Measurements from ENCODE around the gene RIT2.

RIT2 gene

DNA sequence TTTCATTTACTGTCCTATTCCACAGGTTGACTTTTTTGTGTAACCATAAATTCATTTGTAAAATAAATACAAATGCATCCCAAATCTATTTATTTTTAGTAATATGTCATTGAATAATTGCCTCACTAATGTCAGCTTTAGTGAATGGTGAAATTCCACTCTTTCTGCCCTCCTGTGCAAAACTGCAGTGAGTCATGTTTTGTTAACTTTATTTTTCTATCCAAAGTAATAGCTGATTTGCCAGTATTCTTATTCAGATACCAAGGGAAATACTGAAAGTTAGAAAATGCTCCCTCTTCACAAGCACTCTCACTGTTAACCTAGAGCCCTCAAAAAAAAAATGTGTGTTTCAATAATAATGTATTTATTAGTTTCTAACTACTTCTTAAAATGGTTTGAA, 322.8 kb downstream of the RIT2 start:
- Histone ChIP-seq H3K4me1 (ENCODE audit: control insufficient read depth, insufficient read depth, low read depth, low read length) (no peaks in the 10 kb centered on the region), H3K23ac (ENCODE audit: low read length in 2 of 2) (no peak overlapping the region), H4K8ac (ENCODE audit: low read length) (no peak overlapping the region), H2BK15ac (ENCODE audit: low read depth, poor library complexity, severe bottlenecking) (no peak overlapping the region), H2AFZ (ENCODE audit: low read depth, low read length) (no peak overlapping the region), H3K4ac (ENCODE audit: low read depth in 1 of 2, low read length in 2 of 2) (no peak overlapping the region), H3K27me3 (ENCODE audit: control insufficient read depth in 1 of 2, insufficient read depth in 1 of 2, low read length in 2 of 2) (no peaks in the 10 kb centered on the region), H3K18ac (ENCODE audit: low read depth in 1 of 2, low read length in 2 of 2) (no peak overlapping the region), H3K4me2 (ENCODE audit: low read length, poor library complexity, severe bottlenecking) (no peak overlapping the region), H3K9me3 (ENCODE audit: control insufficient read depth, low read length) (no peaks in the 10 kb centered on the region), H2BK5ac (ENCODE audit: low read depth, low read length, poor library complexity, severe bottlenecking) (no peak overlapping the region), H4K91ac (ENCODE audit: low read length) (no peak overlapping the region), H3K27ac (ENCODE audit: low read length, poor library complexity, severe bottlenecking) (no peak overlapping the region), H3K4me3 (ENCODE audit: insufficient read depth in 1 of 2, low read depth in 1 of 2, low read length in 2 of 2) (no peak overlapping the region), H3K79me1 (replicated peaks; ENCODE audit: low read length, poor library complexity, severe bottlenecking) (no peaks in the 10 kb centered on the region), H3K36me3 (ENCODE audit: control insufficient read depth in 1 of 2, insufficient read depth in 2 of 2, low read depth in 1 of 2, low read length in 2 of 2) (no peaks in the 10 kb centered on the region), H2BK120ac (ENCODE audit: low read depth, low read length) (no peak overlapping the region), H3K14ac (ENCODE audit: low read length in 2 of 2) (no peak overlapping the region), H3K9ac (ENCODE audit: low read length) (no peak overlapping the region), H2BK12ac (ENCODE audit: low read length in 2 of 2) (no peak overlapping the region), H2AK5ac (ENCODE audit: low read length, severe bottlenecking) (no peak overlapping the region)
- peak; percentile 18 for DNase-seq

DNA sequence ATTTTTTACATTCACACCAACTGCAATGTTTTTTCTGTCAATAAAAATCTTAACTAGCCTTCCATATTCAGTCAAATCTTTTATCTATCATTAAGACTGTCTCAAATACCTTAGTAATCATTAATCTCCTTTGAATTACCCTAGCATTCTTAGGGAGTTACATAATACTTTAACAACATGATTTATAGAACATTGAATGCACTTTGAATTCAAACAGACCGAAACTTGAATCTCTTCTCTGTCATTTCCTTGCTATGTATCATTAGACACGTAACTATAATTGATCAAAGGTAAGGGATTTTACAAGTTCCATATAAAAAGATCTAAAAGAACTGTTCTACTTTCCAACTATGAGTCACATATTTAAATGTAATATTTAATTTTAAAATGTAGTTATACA, 330.9 kb downstream of the RIT2 start:
- DNase-seq, result no peak
- Histone ChIP-seq H2BK12ac (ENCODE audit: low read length in 2 of 2) (no peak overlapping the region), H3K4me1 (ENCODE audit: control insufficient read depth, insufficient read depth, low read depth, low read length) (no peaks in the 10 kb centered on the region), H3K9me3 (ENCODE audit: control insufficient read depth, low read length) (no peaks in the 10 kb centered on the region), H3K4me2 (ENCODE audit: low read length, poor library complexity, severe bottlenecking) (no peak overlapping the region), H3K4ac (ENCODE audit: low read depth in 1 of 2, low read length in 2 of 2) (no peak overlapping the region), H3K27ac (ENCODE audit: low read length, poor library complexity, severe bottlenecking) (no peak overlapping the region), H3K79me1 (replicated peaks; ENCODE audit: low read length, poor library complexity, severe bottlenecking) (no peaks in the 10 kb centered on the region), H3K14ac (ENCODE audit: low read length in 2 of 2) (no peak overlapping the region), H2BK5ac (ENCODE audit: low read depth, low read length, poor library complexity, severe bottlenecking) (no peak overlapping the region), H3K27me3 (ENCODE audit: control insufficient read depth in 1 of 2, insufficient read depth in 1 of 2, low read length in 2 of 2) (no peaks in the 10 kb centered on the region), H2BK15ac (ENCODE audit: low read depth, poor library complexity, severe bottlenecking) (no peak overlapping the region), H2AK5ac (ENCODE audit: low read length, severe bottlenecking) (no peak overlapping the region), H3K36me3 (ENCODE audit: control insufficient read depth in 1 of 2, insufficient read depth in 2 of 2, low read depth in 1 of 2, low read length in 2 of 2) (no peaks in the 10 kb centered on the region), H2BK120ac (ENCODE audit: low read depth, low read length) (no peak overlapping the region), H3K4me3 (ENCODE audit: insufficient read depth in 1 of 2, low read depth in 1 of 2, low read length in 2 of 2) (no peak overlapping the region), H3K9ac (ENCODE audit: low read length) (no peak overlapping the region), H2AFZ (ENCODE audit: low read depth, low read length) (no peak overlapping the region), H4K91ac (ENCODE audit: low read length) (no peak overlapping the region), H3K18ac (ENCODE audit: low read depth in 1 of 2, low read length in 2 of 2) (no peak overlapping the region), H4K8ac (ENCODE audit: low read length) (no peak overlapping the region), H3K23ac (ENCODE audit: low read length in 2 of 2) (no peak overlapping the region)
- no CpG with 5 or more reads among the region's 2 CpGs for WGBS

DNA sequence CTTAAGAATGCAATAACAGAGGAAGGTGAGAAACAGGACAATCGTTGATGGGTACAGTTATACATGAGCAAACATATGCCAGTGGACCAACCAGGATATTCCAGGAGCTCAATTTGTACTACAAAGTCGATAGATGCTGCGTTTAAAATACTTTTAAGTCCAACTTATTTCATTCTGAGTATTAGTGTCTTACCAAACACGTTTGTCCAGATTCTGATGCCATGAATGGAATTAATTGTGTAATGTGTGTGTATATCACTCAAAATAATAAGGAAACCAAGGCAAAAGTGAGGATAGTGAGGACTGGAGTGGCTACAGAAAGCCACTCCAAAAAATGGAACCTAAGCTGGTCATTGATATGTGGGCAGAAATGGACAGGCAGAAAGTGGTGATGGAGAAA, 332.6 kb downstream of the RIT2 start:
- Histone ChIP-seq H3K27me3 (ENCODE audit: control insufficient read depth in 1 of 2, insufficient read depth in 1 of 2, low read length in 2 of 2) (no peaks in the 10 kb centered on the region), H3K4ac (ENCODE audit: low read depth in 1 of 2, low read length in 2 of 2) (no peak overlapping the region), H2BK120ac (ENCODE audit: low read depth, low read length) (no peak overlapping the region), H2BK15ac (ENCODE audit: low read depth, poor library complexity, severe bottlenecking) (no peak overlapping the region), H2BK12ac (ENCODE audit: low read length in 2 of 2) (no peak overlapping the region), H4K8ac (ENCODE audit: low read length) (no peak overlapping the region), H3K23ac (ENCODE audit: low read length in 2 of 2) (no peak overlapping the region), H2AK5ac (ENCODE audit: low read length, severe bottlenecking) (no peak overlapping the region), H3K27ac (ENCODE audit: low read length, poor library complexity, severe bottlenecking) (no peak overlapping the region), H3K18ac (ENCODE audit: low read depth in 1 of 2, low read length in 2 of 2) (no peak overlapping the region), H3K4me3 (ENCODE audit: insufficient read depth in 1 of 2, low read depth in 1 of 2, low read length in 2 of 2) (no peak overlapping the region), H4K91ac (ENCODE audit: low read length) (no peak overlapping the region), H3K9ac (ENCODE audit: low read length) (no peak overlapping the region), H2AFZ (ENCODE audit: low read depth, low read length) (no peak overlapping the region), H3K14ac (ENCODE audit: low read length in 2 of 2) (no peak overlapping the region), H3K4me1 (ENCODE audit: control insufficient read depth, insufficient read depth, low read depth, low read length) (no peaks in the 10 kb centered on the region), H3K4me2 (ENCODE audit: low read length, poor library complexity, severe bottlenecking) (no peak overlapping the region), H3K36me3 (ENCODE audit: control insufficient read depth in 1 of 2, insufficient read depth in 2 of 2, low read depth in 1 of 2, low read length in 2 of 2) (no peaks in the 10 kb centered on the region), H3K79me1 (replicated peaks; ENCODE audit: low read length, poor library complexity, severe bottlenecking) (no peaks in the 10 kb centered on the region), H2BK5ac (ENCODE audit: low read depth, low read length, poor library complexity, severe bottlenecking) (no peak overlapping the region), H3K9me3 (ENCODE audit: control insufficient read depth, low read length) (no peaks in the 10 kb centered on the region)
- WGBS, result 97% methylated on average over 4 of the region's 4 CpGs
- DNase-seq, result no peak

DNA sequence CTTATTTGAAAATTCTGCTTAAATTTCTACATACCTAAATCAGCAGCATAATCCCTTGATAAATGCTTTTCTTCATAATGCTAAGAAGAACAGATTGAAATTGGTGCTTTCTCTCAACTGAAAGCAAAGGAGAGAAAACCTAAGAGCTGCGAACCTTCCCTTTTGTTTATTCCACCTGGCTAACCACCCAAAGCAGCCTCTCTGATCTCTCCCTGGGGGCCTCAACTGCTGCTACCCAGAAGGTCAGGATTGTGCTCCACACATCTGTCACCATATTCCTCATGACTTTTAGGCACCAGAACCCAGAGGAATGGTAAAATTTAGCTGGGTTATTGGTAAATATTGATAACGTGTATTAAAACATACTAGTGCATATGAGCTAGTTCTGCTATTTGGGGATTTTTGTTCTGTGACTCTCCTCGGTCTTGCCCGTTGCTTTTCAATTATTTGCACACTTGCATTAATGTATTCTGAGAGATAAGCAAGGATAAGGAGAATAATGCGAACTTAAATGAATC, 334.1 kb downstream of the RIT2 start:
- H2BK5ac ChIP-seq (ENCODE audit: low read depth, low read length, poor library complexity, severe bottlenecking), result no peak overlapping the region
- no peak overlapping the region for H2BK15ac ChIP-seq (ENCODE audit: low read depth, poor library complexity, severe bottlenecking)
- no peak overlapping the region for H3K4me2 ChIP-seq (ENCODE audit: low read length, poor library complexity, severe bottlenecking)
- H3K79me1 ChIP-seq (replicated peaks; ENCODE audit: low read length, poor library complexity, severe bottlenecking), result no peaks in the 10 kb centered on the region
- no peak overlapping the region for H4K91ac ChIP-seq (ENCODE audit: low read length)
- no peak overlapping the region for H3K9ac ChIP-seq (ENCODE audit: low read length)
- no peaks in the 10 kb centered on the region for H3K4me1 ChIP-seq (ENCODE audit: control insufficient read depth, insufficient read depth, low read depth, low read length)
- no peak overlapping the region for H2AFZ ChIP-seq (ENCODE audit: low read depth, low read length)
- H3K18ac ChIP-seq (ENCODE audit: low read depth in 1 of 2, low read length in 2 of 2), result peak overlapping the region; percentile 8 to 33
- no peak overlapping the region for H3K23ac ChIP-seq (ENCODE audit: low read length in 2 of 2)
- no peaks in the 10 kb centered on the region for H3K9me3 ChIP-seq (ENCODE audit: control insufficient read depth, low read length)
- no peak for DNase-seq
- peak overlapping the region; percentile 62 for H2AK5ac ChIP-seq (ENCODE audit: low read length, severe bottlenecking)
- H3K14ac ChIP-seq (ENCODE audit: low read length in 2 of 2), result no peak overlapping the region
- no peak overlapping the region for H3K27ac ChIP-seq (ENCODE audit: low read length, poor library complexity, severe bottlenecking)
- H3K36me3 ChIP-seq (ENCODE audit: control insufficient read depth in 1 of 2, insufficient read depth in 2 of 2, low read depth in 1 of 2, low read length in 2 of 2), result no peaks in the 10 kb centered on the region
- no peak overlapping the region for H2BK12ac ChIP-seq (ENCODE audit: low read length in 2 of 2)
- WGBS, result 85% methylated on average over 4 of the region's 5 CpGs
- peak overlapping the region; percentile 49 for H2BK120ac ChIP-seq (ENCODE audit: low read depth, low read length)
- no peak overlapping the region for H3K4ac ChIP-seq (ENCODE audit: low read depth in 1 of 2, low read length in 2 of 2)
- H3K4me3 ChIP-seq (ENCODE audit: insufficient read depth in 1 of 2, low read depth in 1 of 2, low read length in 2 of 2), result no peak overlapping the region
- H3K27me3 ChIP-seq (ENCODE audit: control insufficient read depth in 1 of 2, insufficient read depth in 1 of 2, low read length in 2 of 2), result no peaks in the 10 kb centered on the region
- no peak overlapping the region for H4K8ac ChIP-seq (ENCODE audit: low read length)
